ENCODE results near the gene PRRT3. TPM values are rescaled to one million over a fixed set of nuclear protein-coding genes. Genes with fewer than 3 reads are reported as not detected.

The PRRT3 gene
- total and polyA plus RNA-seq, 2 of the 13 experiments (the other 11 are each of a cell fraction or from before 2014, with no cell fraction given): 0.22 to 0.44 TPM

DNA sequence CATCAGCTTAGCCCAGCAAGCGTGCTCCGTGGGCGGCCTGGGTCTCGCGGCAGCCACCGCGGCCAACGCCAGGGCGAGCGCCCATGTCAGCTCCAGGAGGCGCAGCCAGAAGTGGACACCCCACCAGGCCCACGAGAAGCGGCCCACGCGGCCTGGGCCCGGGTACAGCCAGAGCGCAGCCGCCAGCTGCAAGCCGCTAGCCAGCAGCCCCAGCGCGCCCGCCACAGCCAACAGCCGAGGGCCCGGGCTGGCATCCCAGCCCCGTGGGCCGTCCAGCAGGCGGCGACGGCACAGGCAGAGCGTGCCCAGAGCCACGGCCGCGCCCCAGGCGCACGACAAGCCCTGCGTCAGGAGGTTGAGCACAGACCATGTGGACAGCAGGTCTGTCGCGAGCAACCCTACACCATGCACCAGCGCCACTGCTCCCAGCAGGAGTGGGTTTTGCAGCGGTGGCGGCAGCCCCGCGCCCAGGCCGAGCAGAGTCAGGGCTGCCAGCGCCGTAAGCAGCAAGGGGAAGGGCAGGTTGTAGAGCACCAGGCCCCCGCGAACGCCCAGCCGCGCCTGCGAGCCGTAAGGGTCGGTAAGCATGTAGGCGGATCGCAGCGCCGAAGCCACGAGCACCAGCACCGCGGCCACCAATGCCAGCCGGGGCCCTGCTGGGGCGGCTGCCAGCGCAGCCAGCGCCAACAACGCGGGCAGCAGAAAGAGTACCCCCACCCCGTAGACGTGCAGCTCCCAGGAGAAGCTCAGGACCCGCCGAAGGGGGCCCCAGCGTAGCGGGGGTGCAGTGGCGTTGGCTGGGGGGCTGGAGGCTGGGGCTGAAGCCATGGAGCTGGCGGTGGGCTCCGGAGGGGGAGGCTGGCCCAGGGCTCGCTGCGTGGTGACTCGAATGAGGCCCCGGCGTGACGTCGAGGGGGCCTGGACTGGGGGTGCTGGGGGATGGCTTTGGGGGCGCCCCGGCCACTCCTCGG, 4.9 kb downstream of the PRRT3 start (continued):
- TF ChIP-seq, protein P1, sequence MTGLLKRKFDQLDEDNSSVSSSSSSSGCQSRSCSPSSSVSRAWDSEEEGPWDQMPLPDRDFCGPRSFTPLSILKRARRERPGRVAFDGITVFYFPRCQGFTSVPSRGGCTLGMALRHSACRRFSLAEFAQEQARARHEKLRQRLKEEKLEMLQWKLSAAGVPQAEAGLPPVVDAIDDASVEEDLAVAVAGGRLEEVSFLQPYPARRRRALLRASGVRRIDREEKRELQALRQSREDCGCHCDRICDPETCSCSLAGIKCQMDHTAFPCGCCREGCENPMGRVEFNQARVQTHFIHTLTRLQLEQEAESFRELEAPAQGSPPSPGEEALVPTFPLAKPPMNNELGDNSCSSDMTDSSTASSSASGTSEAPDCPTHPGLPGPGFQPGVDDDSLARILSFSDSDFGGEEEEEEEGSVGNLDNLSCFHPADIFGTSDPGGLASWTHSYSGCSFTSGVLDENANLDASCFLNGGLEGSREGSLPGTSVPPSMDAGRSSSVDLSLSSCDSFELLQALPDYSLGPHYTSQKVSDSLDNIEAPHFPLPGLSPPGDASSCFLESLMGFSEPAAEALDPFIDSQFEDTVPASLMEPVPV (CRISPR knock-in tag; IDR thresholded peaks at IDR 0.05): peak; percentile 28
- TF ChIP-seq CBFB (CRISPR knock-in tag; IDR thresholded peaks at IDR 0.05): no peak; the same call in 1 of the 2 replicates
- TF ChIP-seq FOXP4 (CRISPR knock-in tag; IDR thresholded peaks at IDR 0.05): peak; percentile 68
- TF ChIP-seq PTBP1 (IDR thresholded peaks at IDR 0.05; ENCODE audit: low read depth, low read length, poor library complexity, severe bottlenecking): peak; percentile 8
- no peak for TF ChIP-seq ATF7 (IDR thresholded peaks at IDR 0.05)
- TF ChIP-seq ATF7 (CRISPR knock-in tag; IDR thresholded peaks at IDR 0.05): no peak; the same call in 1 of the 2 replicates
- TF ChIP-seq ZNF251 (CRISPR knock-in tag; IDR thresholded peaks at IDR 0.05): no peak
- peak; percentile 23; the same call in 1 of the 2 replicates for TF ChIP-seq RXRA (CRISPR knock-in tag; IDR thresholded peaks at IDR 0.05)
- no peak for TF ChIP-seq BCL6 (CRISPR knock-in tag; IDR thresholded peaks at IDR 0.05)
- TF ChIP-seq, protein P2, sequence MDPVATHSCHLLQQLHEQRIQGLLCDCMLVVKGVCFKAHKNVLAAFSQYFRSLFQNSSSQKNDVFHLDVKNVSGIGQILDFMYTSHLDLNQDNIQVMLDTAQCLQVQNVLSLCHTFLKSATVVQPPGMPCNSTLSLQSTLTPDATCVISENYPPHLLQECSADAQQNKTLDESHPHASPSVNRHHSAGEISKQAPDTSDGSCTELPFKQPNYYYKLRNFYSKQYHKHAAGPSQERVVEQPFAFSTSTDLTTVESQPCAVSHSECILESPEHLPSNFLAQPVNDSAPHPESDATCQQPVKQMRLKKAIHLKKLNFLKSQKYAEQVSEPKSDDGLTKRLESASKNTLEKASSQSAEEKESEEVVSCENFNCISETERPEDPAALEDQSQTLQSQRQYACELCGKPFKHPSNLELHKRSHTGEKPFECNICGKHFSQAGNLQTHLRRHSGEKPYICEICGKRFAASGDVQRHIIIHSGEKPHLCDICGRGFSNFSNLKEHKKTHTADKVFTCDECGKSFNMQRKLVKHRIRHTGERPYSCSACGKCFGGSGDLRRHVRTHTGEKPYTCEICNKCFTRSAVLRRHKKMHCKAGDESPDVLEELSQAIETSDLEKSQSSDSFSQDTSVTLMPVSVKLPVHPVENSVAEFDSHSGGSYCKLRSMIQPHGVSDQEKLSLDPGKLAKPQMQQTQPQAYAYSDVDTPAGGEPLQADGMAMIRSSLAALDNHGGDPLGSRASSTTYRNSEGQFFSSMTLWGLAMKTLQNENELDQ (CRISPR knock-in tag; IDR thresholded peaks at IDR 0.05; ENCODE audit: borderline replicate concordance): no peak
- TF ChIP-seq STAG1 (CRISPR knock-in tag; IDR thresholded peaks at IDR 0.05): peak; percentile 84
- TF ChIP-seq, protein P3, sequence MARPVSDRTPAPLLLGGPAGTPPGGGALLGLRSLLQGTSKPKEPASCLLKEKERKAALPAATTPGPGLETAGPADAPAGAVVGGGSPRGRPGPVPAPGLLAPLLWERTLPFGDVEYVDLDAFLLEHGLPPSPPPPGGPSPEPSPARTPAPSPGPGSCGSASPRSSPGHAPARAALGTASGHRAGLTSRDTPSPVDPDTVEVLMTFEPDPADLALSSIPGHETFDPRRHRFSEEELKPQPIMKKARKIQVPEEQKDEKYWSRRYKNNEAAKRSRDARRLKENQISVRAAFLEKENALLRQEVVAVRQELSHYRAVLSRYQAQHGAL (CRISPR knock-in tag; IDR thresholded peaks at IDR 0.05; ENCODE audit: not compliant biosample characterization): peak; percentile 69
- TF ChIP-seq ZNF382 (CRISPR knock-in tag; IDR thresholded peaks at IDR 0.05; ENCODE audit: borderline replicate concordance): no peak
- TF ChIP-seq, protein P4, sequence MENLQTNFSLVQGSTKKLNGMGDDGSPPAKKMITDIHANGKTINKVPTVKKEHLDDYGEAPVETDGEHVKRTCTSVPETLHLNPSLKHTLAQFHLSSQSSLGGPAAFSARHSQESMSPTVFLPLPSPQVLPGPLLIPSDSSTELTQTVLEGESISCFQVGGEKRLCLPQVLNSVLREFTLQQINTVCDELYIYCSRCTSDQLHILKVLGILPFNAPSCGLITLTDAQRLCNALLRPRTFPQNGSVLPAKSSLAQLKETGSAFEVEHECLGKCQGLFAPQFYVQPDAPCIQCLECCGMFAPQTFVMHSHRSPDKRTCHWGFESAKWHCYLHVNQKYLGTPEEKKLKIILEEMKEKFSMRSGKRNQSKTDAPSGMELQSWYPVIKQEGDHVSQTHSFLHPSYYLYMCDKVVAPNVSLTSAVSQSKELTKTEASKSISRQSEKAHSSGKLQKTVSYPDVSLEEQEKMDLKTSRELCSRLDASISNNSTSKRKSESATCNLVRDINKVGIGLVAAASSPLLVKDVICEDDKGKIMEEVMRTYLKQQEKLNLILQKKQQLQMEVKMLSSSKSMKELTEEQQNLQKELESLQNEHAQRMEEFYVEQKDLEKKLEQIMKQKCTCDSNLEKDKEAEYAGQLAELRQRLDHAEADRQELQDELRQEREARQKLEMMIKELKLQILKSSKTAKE (CRISPR knock-in tag; IDR thresholded peaks at IDR 0.05; ENCODE audit: borderline replicate concordance): peak; percentile 21; the same call in 1 of the 2 replicates
- no peak; the same call in 1 of the 2 replicates for TF ChIP-seq ZNF460 (CRISPR knock-in tag; IDR thresholded peaks at IDR 0.05; ENCODE audit: borderline replicate concordance)
- no peak for TF ChIP-seq SMARCE1 (IDR thresholded peaks at IDR 0.05; ENCODE audit: borderline replicate concordance)
- no peak for TF ChIP-seq ZNF576 (CRISPR knock-in tag; IDR thresholded peaks at IDR 0.05)

All from HepG2 (cell line).